Esophagus squamous epithelium (tissue), 4 donors: ENCODE data around the gene SERGEF.

Experiments
- POLR2A ChIP-seq, 4 donors: fragments of 450-650 bp; IDR thresholded peaks; one replicate each; pipeline ENCODE4 v1.6.1; 2017; ENCODE audit warnings: antibody characterized with exemption in 4 of 4, mild to moderate bottlenecking in 4 of 4, moderate library complexity in 3 of 4
- TF ChIP-seq, protein P1 (sequence below), 6 experiments: fragments of 450-650 bp in 4 of 6; fragments of 200-600 bp in 2 of 6; sonication (generic) in 2 of 6; IDR thresholded peaks; one replicate each; pipeline ENCODE4 v1.5.1; 2016 to 2019; ENCODE audit warnings: antibody characterized with exemption in 6 of 6, mild to moderate bottlenecking in 4 of 6, moderate library complexity in 4 of 6

GRCh38 chr11:18027475-18027874, 14.6 kb upstream of the SERGEF start:
- TF ChIP-seq POLR2A (IDR thresholded peaks at IDR 0.05) = no peak
- TF ChIP-seq, protein P1, sequence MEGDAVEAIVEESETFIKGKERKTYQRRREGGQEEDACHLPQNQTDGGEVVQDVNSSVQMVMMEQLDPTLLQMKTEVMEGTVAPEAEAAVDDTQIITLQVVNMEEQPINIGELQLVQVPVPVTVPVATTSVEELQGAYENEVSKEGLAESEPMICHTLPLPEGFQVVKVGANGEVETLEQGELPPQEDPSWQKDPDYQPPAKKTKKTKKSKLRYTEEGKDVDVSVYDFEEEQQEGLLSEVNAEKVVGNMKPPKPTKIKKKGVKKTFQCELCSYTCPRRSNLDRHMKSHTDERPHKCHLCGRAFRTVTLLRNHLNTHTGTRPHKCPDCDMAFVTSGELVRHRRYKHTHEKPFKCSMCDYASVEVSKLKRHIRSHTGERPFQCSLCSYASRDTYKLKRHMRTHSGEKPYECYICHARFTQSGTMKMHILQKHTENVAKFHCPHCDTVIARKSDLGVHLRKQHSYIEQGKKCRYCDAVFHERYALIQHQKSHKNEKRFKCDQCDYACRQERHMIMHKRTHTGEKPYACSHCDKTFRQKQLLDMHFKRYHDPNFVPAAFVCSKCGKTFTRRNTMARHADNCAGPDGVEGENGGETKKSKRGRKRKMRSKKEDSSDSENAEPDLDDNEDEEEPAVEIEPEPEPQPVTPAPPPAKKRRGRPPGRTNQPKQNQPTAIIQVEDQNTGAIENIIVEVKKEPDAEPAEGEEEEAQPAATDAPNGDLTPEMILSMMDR (IDR thresholded peaks at IDR 0.05) = no peak
